ENCODE data around the gene MTMR4. TPM values are rescaled to one million over a fixed set of nuclear protein-coding genes. Genes with fewer than 3 reads are reported as not detected.
"Not testable (repeated sequence)": the region's sequence is repeated elsewhere in the genome, so short reads cannot be mapped to it uniquely, and the experiment has no call there.

The MTMR4 gene
- total RNA-seq, 1 donor from 2014 or later, result 37.3 TPM

DNA sequence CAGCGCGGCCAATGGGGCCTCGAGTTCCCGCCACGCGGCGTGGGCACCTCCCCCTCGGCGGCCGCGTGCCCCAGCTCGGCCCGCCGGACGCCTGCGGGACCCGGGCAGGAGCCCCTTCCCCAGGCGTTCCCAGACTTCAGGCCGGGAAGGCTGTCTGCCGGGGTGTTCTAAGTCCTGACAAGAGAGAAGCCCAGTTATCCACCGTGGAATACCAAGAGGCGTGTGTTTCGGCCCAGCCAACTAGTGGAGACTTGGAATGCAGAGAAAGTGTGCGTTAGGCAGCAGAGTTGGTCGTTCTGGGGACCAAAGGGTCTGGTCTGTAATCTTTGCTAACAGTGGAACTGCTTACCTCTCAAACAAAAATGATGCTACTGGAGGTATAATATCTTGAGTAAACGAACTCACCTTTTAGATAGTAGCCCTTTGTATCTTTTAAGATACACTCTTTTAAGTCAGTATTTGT is 26.0 kb downstream of the MTMR4 start:
- ATAC-seq, result no peak
- peaks cover 60% of the 10 kb centered on the region for H3K36me3 ChIP-seq

DNA sequence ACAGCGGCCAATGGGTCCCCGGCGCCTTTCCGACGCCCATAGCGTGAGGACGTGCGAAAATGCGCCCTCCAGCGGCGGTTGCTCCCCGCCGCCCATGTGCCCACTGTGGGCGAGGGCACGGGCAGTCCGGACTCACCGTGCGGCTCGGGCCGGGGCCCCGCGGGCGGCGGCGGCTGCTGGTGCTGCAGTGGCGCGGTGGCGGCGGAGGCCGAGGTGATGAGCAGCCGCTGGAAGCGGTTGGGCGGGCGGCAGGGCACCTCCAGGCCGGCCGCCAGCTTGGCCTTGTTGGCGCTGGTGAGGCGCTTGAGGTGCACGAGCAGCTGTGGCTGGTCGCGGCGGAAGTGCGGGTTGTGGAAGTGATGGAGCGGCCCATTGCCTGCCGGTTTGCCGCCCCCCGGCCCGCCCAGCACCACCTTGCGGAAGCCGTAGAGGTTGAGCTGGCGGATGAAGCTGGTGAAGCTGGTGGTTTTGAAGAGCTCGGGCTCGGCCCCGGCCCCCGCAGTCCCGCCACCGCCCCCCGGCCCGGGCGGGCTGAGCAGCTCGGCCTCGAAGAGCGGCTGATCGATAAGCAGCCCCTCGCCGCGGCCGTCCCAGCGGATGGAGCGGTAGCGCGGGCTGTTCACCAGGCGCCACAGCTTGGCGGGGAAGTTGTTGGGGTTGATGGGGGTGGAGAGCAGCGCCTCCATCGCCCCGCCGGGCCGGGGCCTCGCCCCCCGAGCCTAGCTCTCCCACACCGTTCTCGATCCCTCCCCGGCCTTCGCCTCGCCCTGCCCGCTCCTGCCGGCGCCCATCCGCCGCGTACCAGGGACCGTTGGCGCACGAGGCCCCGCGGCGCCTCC is 26.6 kb downstream of the MTMR4 start, which contains the start of gene HSF5:
TSS of gene HSF5 (minus strand) at position 820 of the 839 bp plus-strand sequence. CDS start at position 686, 134 bp downstream.
- Histone ChIP-seq H3K27ac (no peak within 1 kb of the TSS), H3K4me3 (peak within 1 kb of the TSS; percentile 34), H3K27me3 (ENCODE audit: low read depth) (no peaks in the 10 kb centered on the region), H3K9me3 (no peaks in the 10 kb centered on the region), H3K4me1 (no peaks in the 10 kb centered on the region), H3K36me3 (peaks cover 53% of the 10 kb centered on the region)
- DNase-seq, result peak; percentile 72
- peak; percentile 72 to 79 for ATAC-seq
- TF ChIP-seq, protein P1, sequence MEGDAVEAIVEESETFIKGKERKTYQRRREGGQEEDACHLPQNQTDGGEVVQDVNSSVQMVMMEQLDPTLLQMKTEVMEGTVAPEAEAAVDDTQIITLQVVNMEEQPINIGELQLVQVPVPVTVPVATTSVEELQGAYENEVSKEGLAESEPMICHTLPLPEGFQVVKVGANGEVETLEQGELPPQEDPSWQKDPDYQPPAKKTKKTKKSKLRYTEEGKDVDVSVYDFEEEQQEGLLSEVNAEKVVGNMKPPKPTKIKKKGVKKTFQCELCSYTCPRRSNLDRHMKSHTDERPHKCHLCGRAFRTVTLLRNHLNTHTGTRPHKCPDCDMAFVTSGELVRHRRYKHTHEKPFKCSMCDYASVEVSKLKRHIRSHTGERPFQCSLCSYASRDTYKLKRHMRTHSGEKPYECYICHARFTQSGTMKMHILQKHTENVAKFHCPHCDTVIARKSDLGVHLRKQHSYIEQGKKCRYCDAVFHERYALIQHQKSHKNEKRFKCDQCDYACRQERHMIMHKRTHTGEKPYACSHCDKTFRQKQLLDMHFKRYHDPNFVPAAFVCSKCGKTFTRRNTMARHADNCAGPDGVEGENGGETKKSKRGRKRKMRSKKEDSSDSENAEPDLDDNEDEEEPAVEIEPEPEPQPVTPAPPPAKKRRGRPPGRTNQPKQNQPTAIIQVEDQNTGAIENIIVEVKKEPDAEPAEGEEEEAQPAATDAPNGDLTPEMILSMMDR (IDR thresholded peaks at IDR 0.05), result peak; percentile 47
- intact Hi-C loops (cut with DNase I), result no loop called here

More for the DNA sequence above, 26.0 kb downstream of the MTMR4 start:
- Histone ChIP-seq H3K4me1 (no peaks in the 10 kb centered on the region), H3K27me3 (ENCODE audit: low read depth) (no peaks in the 10 kb centered on the region), H3K27ac (no peak overlapping the region), H3K4me3 (no peak overlapping the region), H3K9me3 (no peaks in the 10 kb centered on the region)
- no peak for DNase-seq
- TF ChIP-seq, protein P1 (IDR thresholded peaks at IDR 0.05), result no peak
- intact Hi-C loops (cut with DNase I), result no loop called here

DNA sequence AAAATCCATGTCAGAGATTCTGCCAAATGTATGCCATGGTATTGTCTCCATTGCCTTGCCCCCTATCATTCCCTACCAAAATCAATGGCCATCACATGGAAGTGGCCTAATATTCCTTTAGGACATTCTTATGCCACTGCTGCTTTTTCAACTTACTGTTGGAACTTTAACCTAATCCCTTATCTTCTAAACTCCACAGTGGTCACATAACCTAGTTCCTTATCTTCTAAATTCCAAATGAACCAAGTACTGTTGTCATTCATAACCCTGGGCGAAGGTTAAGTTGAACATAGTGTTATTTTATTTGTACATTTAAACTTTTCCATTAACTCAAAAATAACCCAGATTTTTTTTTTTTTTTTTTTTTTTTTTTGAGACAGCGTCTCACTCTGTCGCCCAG is 29.8 kb downstream of the MTMR4 start:
- no peaks in the 10 kb centered on the region for H3K9me3 ChIP-seq
- ATAC-seq, result no peak

DNA sequence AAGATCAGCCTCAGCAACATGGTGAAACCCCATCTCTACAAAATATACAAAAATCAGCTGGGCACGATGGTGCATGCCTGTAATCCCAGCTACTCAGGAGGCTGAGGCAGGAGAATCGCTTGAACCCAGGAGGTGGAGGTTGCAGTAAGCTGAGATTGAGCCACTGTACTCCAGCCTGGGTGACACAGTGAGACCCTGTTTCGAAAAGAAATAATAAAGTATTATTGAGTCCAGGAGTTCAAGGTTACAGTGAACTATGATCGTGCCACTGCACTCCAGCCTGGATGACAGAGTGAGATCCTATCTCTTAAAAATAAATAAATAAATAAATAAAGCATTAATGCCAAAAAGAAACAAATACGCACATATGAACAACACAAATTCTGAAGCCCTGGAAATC is 32.6 kb downstream of the MTMR4 start:
- ATAC-seq; H3K27me3 ChIP-seq (ENCODE audit: low read depth); intact Hi-C loops (cut with DNase I); H3K27ac ChIP-seq; H3K4me3 ChIP-seq; H3K9me3 ChIP-seq; DNase-seq; H3K36me3 ChIP-seq; H3K4me1 ChIP-seq: not testable (repeated sequence)

More for the DNA sequence above, 29.8 kb downstream of the MTMR4 start:
- no peaks in the 10 kb centered on the region for H3K4me1 ChIP-seq
- H3K4me3 ChIP-seq, result no peak overlapping the region
- peaks cover 21% of the 10 kb centered on the region for H3K36me3 ChIP-seq
- no peak overlapping the region for H3K27ac ChIP-seq
- DNase-seq, result no peak
- H3K27me3 ChIP-seq (ENCODE audit: low read depth), result no peaks in the 10 kb centered on the region
- intact Hi-C loops (cut with DNase I), result no loop called here
- TF ChIP-seq, protein P1 (IDR thresholded peaks at IDR 0.05), result no peak

DNA sequence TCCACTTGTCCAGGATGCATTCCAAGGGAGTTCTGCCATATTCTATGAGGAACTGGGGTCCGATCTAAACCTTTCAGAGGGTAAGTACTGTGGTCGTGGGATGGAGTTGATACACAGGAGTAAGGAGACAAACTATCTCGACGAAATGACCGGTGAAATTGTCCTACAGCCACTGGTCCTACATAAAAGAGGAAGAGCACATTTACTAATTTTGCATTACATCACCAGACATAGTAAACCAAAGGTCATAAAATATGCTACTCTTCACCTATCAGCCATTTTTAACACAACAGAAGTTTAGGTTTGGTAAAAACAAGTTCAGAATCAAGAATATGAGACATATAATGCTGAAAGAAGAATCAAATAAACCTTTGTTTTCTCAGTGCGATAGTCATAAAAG is 34.3 kb downstream of the MTMR4 start:
- DNase-seq (no peak), ATAC-seq (no peak)
- Histone ChIP-seq H3K36me3 (no peaks in the 10 kb centered on the region), H3K27ac (no peak overlapping the region), H3K27me3 (ENCODE audit: low read depth) (no peaks in the 10 kb centered on the region), H3K4me1 (no peaks in the 10 kb centered on the region), H3K9me3 (no peaks in the 10 kb centered on the region), H3K4me3 (no peak overlapping the region)
- intact Hi-C loops (cut with DNase I), result no loop called here
- TF ChIP-seq, protein P1 (IDR thresholded peaks at IDR 0.05), result no peak

DNA sequence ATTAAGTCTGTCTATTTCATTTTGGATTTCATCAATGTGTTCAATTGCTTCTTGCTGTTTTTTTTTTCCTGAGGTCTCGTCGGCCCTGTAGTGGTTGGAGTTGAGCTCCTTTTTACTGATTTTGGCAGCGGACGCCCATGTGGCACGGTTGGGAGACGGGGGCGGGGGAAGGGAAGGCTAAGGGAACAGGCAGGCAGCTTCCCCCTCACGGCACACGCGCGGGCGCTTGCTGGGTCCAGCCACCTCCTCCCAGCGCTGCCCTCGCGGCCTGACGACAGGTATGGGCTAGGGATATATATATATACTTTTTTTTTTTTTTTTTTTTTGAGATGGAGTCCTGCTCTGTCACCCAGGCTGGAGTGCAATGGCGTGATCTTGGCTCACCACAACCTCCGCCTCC is 37.6 kb downstream of the MTMR4 start:
- no peak for DNase-seq
- Histone ChIP-seq H3K27ac (no peak overlapping the region), H3K27me3 (ENCODE audit: low read depth) (no peaks in the 10 kb centered on the region), H3K36me3 (no peaks in the 10 kb centered on the region), H3K9me3 (no peaks in the 10 kb centered on the region), H3K4me3 (no peak overlapping the region), H3K4me1 (no peaks in the 10 kb centered on the region)
- no peak for ATAC-seq
- intact Hi-C loops (cut with DNase I), result no loop called here
- TF ChIP-seq, protein P1 (IDR thresholded peaks at IDR 0.05), result no peak

All from lower lobe of right lung (tissue), 2 donors.